Neural progenitor cell (in vitro differentiated cells): Measurements from ENCODE around the gene GOLGA1.

Source experiments
- EZH2 ChIP-seq: fragments of 200-600 bp; sonication (generic); IDR thresholded peaks from 2 replicates; pipeline ENCODE4 v1.6.1; 2017; ENCODE audit warnings: antibody characterized with exemption, mild to moderate bottlenecking, moderate library complexity
- TF ChIP-seq, protein P1 (sequence below): fragments of 200-600 bp; sonication (generic); IDR thresholded peaks from 2 replicates; pipeline ENCODE4 v1.5.1; 2017; ENCODE audit warnings: antibody characterized with exemption, mild to moderate bottlenecking

DNA sequence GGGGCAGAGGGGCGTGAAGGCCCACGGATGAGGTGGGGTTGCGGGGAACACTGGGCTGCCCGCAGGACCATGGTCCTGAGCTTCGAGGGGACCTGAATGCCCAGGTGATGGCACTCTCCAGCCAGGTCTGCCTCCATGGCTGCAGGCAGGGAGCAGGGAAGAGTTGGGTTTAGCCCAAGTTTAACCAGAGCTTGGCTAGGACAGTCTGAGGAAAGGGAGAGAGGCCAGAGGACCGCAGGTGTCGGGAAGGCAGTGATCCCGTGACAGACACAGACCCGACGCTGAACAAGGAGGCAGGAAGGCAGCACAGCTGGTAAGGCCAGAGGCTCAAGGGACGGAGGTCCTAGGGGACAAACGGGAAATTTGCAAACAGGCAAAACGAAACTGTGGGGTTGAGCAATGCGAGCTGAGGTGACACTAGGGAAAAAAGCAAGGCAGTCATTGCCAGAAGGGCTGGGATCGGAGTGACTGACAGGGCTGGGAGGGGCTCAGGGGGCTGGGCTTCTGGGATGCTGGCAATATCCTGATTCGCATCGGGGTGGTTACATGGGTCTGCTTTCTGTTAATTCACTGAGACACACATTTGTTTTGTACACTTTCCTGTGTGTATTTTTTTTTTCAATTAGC lies 53.9 kb downstream of the GOLGA1 start:
- TF ChIP-seq, protein P1, sequence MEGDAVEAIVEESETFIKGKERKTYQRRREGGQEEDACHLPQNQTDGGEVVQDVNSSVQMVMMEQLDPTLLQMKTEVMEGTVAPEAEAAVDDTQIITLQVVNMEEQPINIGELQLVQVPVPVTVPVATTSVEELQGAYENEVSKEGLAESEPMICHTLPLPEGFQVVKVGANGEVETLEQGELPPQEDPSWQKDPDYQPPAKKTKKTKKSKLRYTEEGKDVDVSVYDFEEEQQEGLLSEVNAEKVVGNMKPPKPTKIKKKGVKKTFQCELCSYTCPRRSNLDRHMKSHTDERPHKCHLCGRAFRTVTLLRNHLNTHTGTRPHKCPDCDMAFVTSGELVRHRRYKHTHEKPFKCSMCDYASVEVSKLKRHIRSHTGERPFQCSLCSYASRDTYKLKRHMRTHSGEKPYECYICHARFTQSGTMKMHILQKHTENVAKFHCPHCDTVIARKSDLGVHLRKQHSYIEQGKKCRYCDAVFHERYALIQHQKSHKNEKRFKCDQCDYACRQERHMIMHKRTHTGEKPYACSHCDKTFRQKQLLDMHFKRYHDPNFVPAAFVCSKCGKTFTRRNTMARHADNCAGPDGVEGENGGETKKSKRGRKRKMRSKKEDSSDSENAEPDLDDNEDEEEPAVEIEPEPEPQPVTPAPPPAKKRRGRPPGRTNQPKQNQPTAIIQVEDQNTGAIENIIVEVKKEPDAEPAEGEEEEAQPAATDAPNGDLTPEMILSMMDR = no peak
- no peak for TF ChIP-seq EZH2
